ENCODE measurements around the gene CACNA2D3. TPM values are rescaled to one million over a fixed set of nuclear protein-coding genes. Genes with fewer than 3 reads are reported as not detected.

CACNA2D3 gene
- total RNA-seq, 1 donor from 2014 or later, result not detected

DNA sequence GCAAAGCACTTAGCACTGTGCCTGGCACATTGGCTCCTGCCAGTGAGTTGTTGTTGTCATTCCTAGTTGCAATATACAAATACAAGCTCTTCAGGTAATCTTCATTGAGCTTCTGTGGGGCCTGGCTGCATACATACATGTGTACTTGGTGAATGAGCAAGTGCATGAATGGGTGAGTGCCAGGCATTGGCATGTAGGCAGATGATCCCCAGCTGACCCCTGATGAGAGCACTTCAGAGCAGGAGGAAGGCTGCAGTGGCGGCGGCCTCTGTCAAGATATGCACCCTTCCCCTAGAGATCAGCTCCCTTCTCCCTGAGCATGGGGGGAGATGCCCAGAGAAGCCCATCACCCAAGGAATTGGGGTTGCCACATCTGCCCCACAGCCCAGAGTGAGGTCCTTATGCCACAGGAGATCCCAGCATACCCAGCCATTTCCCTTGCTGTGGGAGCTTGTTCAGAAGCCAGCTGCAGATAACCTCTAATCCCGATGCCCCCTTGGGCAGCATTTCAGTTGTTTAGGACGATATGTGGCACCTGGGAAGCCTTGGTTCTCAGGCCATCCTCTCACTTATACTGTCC is 8.8 kb downstream of the CACNA2D3 start:
- Mint-ChIP-seq H3K4me3 (no peak overlapping the region), H3K36me3 (no peaks in the 10 kb centered on the region), H3K9me3 (no peaks in the 10 kb centered on the region), H3K27me3 (ENCODE audit: insufficient read depth, low read depth) (peaks cover 14% of the 10 kb centered on the region), H3K27ac (peak overlapping the region; percentile 8), H3K4me1 (no peaks in the 10 kb centered on the region)
- TF ChIP-seq EZH2 (IDR thresholded peaks at IDR 0.05) (no peak), CTCF (IDR thresholded peaks at IDR 0.05) (no peak), EZH2phosphoT487 (IDR thresholded peaks at IDR 0.05) (no peak)
- no peak overlapping the region for H3K4me3 ChIP-seq
- H3K27me3 ChIP-seq, result peaks cover 15% of the 10 kb centered on the region
- no peaks in the 10 kb centered on the region for H3K9me3 ChIP-seq (ENCODE audit: low read depth)
- H3K4me2 ChIP-seq, result no peak overlapping the region
- H3K79me2 ChIP-seq (ENCODE audit: low read depth), result no peaks in the 10 kb centered on the region
- DNase-seq (ENCODE audit: low spot score), result no peak
- H2AFZ ChIP-seq (replicated peaks), result no peak overlapping the region
- H3F3A ChIP-seq (ENCODE audit: low read depth), result no peaks in the 10 kb centered on the region
- no peaks in the 10 kb centered on the region for H3K4me1 ChIP-seq
- no peak overlapping the region for H3K9ac ChIP-seq
- no peak overlapping the region for H3K27ac ChIP-seq
- no peaks in the 10 kb centered on the region for H3K36me3 ChIP-seq
- H4K20me1 ChIP-seq (ENCODE audit: low read depth), result no peaks in the 10 kb centered on the region

- Histone ChIP-seq H3K27me3 (peaks cover 8% of the 10 kb centered on the region), H3K4me2 (no peak overlapping the region), H3K4me1 (no peaks in the 10 kb centered on the region), H3K4me3 (no peak overlapping the region), H3F3A (ENCODE audit: low read depth) (no peaks in the 10 kb centered on the region), H2AFZ (replicated peaks) (no peak overlapping the region), H3K79me2 (ENCODE audit: low read depth) (no peaks in the 10 kb centered on the region), H3K27ac (no peak overlapping the region), H3K36me3 (no peaks in the 10 kb centered on the region), H4K20me1 (ENCODE audit: low read depth) (no peaks in the 10 kb centered on the region), H3K9me3 (ENCODE audit: low read depth) (no peaks in the 10 kb centered on the region), H3K9ac (no peak overlapping the region)
- H3K36me3 Mint-ChIP-seq, result no peaks in the 10 kb centered on the region
- H3K27ac Mint-ChIP-seq, result no peak overlapping the region
- H3K4me3 Mint-ChIP-seq, result no peak overlapping the region
- TF ChIP-seq EZH2 (IDR thresholded peaks at IDR 0.05) (no peak), EZH2phosphoT487 (IDR thresholded peaks at IDR 0.05) (no peak), CTCF (IDR thresholded peaks at IDR 0.05) (no peak)
- no peaks in the 10 kb centered on the region for H3K4me1 Mint-ChIP-seq
- peaks cover 11% of the 10 kb centered on the region for H3K27me3 Mint-ChIP-seq (ENCODE audit: insufficient read depth, low read depth)
- no peaks in the 10 kb centered on the region for H3K9me3 Mint-ChIP-seq
- no peak for DNase-seq (ENCODE audit: low spot score)
Observed at GRCh38 chr3:54131890-54132289, 9.5 kb downstream of the CACNA2D3 start.

- no peaks in the 10 kb centered on the region for H3K4me1 Mint-ChIP-seq
- Histone ChIP-seq H4K20me1 (ENCODE audit: low read depth) (no peaks in the 10 kb centered on the region), H3K27me3 (no peaks in the 10 kb centered on the region), H3K9me3 (ENCODE audit: low read depth) (no peaks in the 10 kb centered on the region), H3K79me2 (ENCODE audit: low read depth) (no peaks in the 10 kb centered on the region), H3K4me2 (no peak overlapping the region), H3K9ac (no peak overlapping the region), H3K27ac (no peak overlapping the region), H3F3A (ENCODE audit: low read depth) (no peaks in the 10 kb centered on the region), H3K36me3 (no peaks in the 10 kb centered on the region), H2AFZ (replicated peaks) (no peak overlapping the region), H3K4me3 (no peak overlapping the region), H3K4me1 (no peaks in the 10 kb centered on the region)
- H3K9me3 Mint-ChIP-seq, result no peaks in the 10 kb centered on the region
- no peaks in the 10 kb centered on the region for H3K36me3 Mint-ChIP-seq
- DNase-seq (ENCODE audit: low spot score), result no peak
- no peak overlapping the region for H3K27ac Mint-ChIP-seq
- H3K4me3 Mint-ChIP-seq, result no peak overlapping the region
- H3K27me3 Mint-ChIP-seq (ENCODE audit: insufficient read depth, low read depth), result peaks cover 11% of the 10 kb centered on the region
- no peak for TF ChIP-seq EZH2phosphoT487 (IDR thresholded peaks at IDR 0.05)
- no peak for TF ChIP-seq CTCF (IDR thresholded peaks at IDR 0.05)
- TF ChIP-seq EZH2 (IDR thresholded peaks at IDR 0.05), result no peak
Observed at GRCh38 chr3:54132685-54133084, 10.3 kb downstream of the CACNA2D3 start.
